NCI-H345 (cell line): Measurements from ENCODE around the gene ZNF664.
"Not testable (repeated sequence)": the region's sequence is repeated elsewhere in the genome, so short reads cannot be mapped to it uniquely, and the experiment has no call there.

Experiments
- DNase-seq: peaks from one replicate; lab custom pipeline; 2025; lab: John Stamatoyannopoulos, UW

The ZNF664 gene

DNA sequence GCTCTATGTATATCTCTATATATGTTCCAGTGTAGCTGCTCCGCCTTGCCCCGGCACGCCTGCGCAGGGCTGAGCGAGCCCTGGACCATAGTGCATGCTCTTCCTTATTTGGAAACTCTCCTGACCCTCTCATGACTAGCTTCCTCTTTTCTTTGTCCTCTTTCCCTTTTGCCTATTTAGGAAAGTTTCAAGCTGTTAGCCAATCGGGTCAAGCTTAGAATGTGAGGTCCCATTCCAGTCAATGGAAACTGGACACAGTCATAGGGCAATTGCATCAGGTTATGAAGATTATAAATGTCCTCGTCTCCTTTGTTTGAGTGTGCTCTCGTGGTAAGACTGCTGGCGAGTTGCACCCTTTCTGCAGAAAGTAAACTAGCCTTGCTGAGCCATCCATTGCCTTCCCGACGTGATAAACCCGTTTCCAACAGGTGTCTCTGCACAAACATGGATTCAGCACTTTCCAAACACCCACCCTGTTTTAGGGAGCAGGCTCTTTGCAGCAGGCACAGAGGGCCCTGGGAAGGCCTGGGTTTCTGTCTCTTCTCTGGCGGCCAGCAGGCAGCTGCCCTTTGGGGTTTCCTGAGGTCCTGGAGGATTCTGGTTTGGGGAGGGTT lies 31.3 kb upstream of the ZNF664 start:
- no peak for DNase-seq

DNA sequence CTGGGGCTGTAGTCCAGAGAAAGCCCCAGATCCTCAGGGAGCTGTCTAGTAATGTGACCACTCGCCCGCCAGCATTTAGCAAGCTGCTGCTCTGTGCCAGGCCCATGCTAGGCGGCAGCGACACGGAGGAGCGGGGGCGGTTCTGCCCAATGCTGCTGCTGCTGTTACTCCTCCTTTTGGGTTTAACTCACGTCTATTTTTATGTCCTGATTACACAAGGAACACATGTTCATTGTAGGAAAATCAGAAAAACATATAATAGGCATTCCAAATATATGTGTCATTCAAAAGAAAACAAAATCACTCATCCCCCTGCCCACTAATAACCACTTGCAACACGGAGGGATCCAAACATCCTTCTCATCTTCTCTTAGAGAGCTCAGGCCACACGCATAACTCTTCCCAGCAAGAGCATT lies 30.8 kb upstream of the ZNF664 start:
- DNase-seq, result no peak

DNA sequence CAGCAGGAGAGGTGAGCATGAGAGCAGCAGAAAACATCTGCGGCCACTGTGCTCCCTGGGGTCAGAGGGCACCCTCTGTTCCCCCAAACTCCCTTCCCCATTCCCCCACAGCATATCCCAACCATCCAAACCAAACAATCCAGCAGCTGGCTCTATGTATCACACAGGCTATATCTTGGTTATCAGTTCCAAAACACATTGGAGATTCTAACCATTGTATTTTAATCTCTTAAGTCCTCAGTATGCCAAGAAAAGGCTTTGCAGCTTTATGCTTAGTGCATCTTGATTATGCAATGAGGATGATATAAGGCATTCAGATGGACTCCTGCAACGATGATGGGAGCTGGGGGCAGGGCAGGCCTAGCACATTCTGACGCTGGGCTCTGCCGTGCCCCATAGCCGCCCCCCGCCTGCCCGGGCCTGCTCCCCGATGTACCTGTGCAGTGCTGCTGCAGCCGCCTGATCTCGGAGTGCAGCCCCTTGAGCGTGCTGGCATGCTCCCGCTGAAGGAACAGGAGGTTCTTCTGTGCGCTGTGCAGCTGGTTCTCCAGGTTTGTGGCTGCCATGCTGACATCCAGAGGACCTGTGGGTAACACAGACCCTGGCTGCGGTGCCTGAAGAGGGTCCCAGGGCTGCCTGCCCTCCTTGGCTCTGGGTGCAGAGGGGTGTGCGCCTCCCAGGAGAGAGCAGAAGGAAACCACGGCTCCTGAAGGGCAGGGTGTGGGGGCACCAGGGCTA lies 29.9 kb upstream of the ZNF664 start:
- DNase-seq, result no peak

- no peak for DNase-seq
Measured at GRCh38 chr12:123943816-123944215, 29.2 kb upstream of the ZNF664 start.

GRCh38 chr12:123944696-123945095 lies 28.3 kb upstream of the ZNF664 start:
- DNase-seq, result no peak

GRCh38 chr12:123945287-123946151 lies 27.5 kb upstream of the ZNF664 start:
- no peak for DNase-seq

DNA sequence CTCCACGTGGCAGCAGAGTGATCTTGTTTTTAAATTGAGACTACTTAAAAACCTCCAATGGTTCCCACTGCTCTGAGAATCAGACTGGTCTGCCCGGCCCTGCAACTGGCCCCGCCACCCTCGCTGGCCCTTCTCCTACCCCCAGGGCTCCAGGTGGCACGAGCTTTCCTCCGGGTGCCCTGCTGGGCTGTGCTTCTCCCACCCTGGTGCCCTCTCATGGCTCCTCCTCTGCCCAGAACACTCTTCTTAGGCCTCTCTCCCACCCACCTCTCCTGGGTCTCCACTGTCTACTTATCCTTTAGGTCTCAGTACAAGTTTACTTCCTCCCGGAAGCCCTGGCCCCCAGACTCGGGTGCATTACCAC lies 26.9 kb upstream of the ZNF664 start:
- no peak for DNase-seq

DNA sequence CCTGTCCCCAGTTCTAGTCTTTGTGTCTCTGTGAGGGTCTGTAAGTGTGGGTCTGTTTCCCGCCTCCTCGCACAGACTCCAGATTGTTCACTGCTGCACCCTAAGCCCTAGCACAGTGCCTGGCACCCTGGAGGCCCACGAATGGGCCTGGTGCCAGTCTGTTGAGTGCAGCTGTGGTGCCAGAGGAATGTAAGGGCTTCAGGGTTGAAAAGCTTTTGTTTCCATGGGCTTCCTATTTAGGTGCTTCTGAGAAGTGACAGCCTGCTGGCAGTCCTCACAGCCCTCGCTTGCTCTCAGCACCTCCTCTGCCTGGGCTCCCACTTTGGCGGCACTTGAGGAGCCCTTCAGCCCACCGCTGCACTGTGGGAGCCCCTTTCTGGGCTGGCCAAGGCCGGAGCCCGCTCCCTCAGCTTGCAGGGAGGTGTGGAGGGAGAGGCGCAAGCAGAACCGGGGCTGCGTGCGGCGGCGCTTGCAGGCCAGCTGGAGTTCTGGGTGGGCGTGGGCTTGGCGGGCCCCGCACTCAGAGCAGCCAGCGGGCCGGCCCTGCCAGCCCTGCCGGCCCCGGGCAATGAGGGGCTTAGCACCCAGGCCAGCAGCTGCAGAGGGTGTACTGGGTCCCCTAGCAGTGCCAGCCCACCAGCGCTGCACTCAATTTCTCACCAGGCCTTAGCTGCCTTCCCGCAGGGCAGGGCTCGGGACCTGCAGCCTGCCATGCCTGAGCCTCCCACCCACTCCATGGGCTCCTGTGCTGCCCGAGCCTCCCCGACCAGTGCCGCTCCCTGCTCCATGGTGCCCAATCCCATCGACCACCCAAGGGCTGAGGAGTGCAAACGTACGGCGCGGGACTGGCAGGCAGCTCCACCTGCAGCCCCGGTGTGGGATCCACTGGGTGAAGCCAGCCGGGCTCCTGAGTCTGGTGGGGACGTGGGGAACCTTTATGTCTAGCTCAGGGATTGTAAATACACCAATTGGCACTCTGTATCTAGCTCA lies 26.2 kb upstream of the ZNF664 start:
- DNase-seq, result not testable (repeated sequence)

DNA sequence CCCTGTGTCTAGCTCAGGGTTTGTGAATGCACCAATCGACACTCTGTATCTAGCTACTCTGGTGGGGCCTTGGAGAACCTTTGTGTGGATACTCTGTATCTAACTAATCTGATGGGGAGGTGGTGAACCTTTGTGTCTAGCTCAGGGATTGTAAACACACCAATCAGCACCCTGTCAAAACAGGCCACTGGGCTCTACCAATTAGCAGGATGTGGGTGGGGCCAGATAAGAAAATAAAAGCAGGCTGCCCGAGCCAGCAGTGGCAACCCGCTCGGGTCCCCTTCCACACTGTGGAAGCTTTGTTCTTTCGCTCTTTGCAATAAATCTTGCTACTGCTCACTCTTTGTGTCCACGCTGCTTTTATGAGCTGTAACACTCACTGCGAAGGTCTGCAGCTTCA lies 25.5 kb upstream of the ZNF664 start:
- DNase-seq, result not testable (repeated sequence)

- DNase-seq, result no peak
Measured at GRCh38 chr12:123948401-123948795, 24.6 kb upstream of the ZNF664 start.

DNA sequence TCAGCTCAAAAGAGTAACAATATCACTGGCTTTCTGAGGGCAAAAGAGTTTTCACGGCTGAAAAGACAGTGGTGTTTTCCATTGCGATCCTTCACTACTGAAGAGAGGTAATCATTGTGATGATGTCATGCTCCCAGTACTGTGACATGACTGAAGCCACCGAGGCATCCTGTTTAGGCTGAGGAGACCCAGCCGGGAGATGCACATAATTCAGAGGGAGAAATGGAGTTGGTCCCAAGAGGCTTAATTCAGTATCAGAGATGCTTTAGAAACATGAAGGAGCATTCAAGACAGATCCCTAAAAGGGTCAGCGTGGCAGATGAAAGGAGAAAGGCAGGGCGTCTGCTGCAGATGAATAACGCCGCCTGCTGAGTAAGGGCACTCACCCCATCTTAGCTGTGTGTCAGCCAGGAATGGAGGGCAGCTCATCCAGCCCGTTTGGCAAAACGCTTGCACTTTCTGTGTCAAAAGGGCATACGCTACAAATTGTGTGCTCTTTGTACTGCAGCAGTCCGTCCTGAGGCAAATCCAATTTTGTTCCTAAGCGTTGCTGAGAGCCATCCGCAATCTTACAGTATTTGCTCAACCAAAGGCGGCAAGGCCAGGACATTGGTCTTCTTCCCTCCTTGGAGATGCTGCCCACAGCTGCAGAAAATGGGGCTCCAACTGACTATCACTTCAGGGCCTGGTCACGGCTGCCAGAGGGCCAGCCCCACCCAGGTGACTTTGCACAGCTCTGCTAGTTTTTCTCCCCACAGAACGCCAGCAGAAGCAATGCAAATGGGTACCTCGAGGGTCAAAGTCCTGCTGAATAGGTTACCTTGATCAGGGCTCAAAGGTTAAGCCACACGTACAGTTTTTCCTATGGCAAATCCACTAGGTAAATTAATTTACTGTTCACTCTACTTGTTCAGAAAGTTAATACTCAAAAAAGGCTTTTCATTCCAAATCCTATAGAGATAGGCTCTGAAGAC lies 23.9 kb upstream of the ZNF664 start:
- no peak for DNase-seq

DNA sequence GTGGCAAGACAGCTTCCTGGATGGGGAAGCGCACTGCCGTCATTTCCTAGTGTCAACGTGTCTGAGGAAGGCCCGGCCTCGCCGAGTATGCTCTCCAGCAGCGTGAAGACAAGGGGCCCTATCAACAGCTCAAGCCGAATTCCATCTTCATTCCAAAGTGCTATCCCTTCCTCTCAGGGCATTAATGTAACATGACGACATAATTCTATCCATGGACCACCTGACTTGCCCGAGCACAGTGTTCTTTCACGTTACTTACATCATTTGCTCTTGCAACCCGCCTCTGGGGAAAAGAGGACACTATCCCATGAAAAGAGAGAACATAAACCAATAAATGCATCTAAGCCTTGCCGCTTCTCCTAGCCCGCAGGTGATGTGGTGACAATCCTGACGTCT lies 23.2 kb upstream of the ZNF664 start:
- DNase-seq, result no peak

GRCh38 chr12:123950476-123951349 lies 22.3 kb upstream of the ZNF664 start:
- no peak for DNase-seq

DNA sequence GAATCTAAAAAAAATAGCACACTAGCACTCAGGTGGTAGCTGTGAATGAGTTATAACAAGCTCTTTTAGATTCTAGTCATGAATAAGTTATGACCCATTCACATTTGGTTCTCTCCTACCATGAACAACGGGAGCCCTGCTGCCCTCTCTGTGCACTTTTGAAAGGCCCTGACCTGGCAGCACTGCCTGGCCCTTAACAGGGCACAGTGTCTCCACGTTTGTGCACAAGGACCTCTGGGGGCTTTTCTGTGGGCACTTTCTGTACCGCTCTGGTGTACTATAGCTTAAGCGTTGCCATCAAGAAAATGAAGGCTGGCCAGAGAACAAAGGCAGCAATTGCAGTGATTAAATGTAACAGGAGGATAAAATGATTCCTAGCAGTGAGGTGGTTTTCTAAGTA lies 21.5 kb upstream of the ZNF664 start:
- no peak for DNase-seq

GRCh38 chr12:123952037-123952436 lies 21.0 kb upstream of the ZNF664 start:
- DNase-seq, result no peak

DNA sequence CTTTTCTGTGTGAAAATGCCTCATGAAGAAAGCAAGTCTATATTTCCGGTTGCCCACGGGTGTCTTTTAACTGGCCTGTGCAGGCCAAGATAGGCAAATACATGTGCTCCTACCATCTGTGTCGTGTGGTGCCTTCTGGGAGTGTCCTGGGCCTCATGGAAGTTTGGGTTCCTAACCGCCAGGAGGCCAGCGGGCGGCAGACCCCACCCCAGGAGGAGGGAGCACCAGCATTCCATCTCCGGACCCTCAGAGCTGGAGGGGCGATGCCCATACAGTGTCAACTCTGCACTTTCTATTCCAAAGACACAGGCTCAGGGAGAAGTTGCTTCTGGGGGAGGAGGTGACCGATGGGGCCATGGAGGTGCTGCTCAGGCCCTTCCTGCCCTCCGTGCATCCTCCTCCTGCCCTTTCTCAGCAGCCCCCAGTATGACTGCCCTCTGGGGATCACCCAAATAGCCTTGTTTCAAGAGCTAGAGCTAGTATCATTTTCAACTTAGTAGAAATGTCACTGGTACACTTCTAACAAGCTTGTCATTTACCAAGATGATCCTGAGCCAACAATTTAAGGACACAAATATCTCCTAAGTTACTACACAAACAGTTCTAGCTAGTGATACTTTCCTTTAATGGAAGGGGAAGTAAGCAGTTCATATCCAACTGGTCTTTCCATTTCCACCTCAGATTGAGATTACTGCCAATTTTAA lies 18.2 kb upstream of the ZNF664 start:
- DNase-seq, result no peak

GRCh38 chr12:123956249-123956648 lies 16.8 kb upstream of the ZNF664 start:
- DNase-seq, result no peak

DNA sequence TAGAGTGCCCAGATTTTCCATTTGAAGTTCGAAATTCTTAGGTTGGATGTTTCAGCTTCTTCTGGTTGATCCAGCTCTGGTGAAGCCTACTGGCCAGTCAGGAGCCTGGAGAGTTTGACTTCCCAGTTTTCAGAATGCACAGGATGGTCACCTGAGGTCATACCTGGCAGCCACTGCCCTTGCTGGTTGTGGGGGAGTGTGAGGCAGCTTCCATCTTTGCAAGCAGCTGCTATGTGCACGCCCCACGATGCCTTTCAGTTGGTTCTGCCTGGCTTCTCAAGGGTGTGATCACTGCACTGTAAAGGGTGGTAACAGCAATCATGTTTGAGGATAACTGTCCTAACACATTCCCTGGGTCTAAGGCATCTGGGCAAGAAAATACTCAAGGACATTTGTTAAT lies 15.8 kb upstream of the ZNF664 start:
- no peak for DNase-seq

GRCh38 chr12:123958462-123958861 lies 14.6 kb upstream of the ZNF664 start:
- DNase-seq, result no peak
